HCT116 (cell line): ENCODE results near the gene SNF8. TPM values are rescaled to one million over a fixed set of nuclear protein-coding genes. Genes with fewer than 3 reads are reported as not detected.

Experiments
- ATAC-seq: fragments of 200-7000 bp; cut with Tn5 transposase; 2 replicates; pipeline ENCODE4 v1.9.1; 2020; ENCODE audit warnings: mild to moderate bottlenecking, moderate library complexity
- BruUV-seq: library from RNA; stranded (reverse); fragments of 400-500 nt; replicated peaks from 2 replicates; lab custom pipeline; 2021; lab: Mats Ljungman, UMichigan
- CTCF ChIA-PET: fragments of 300-600 bp; sonication (Branson Sonifier 250); formaldehyde crosslinking; loops from one replicate; lab custom pipeline; 2021; ENCODE audit warnings: antibody characterized with exemption; lab: Charles Lee
- POLR2A ChIA-PET: fragments of 300-600, 350-600 bp; sonication (Branson Sonifier 250); formaldehyde crosslinking; loops from one replicate; lab custom pipeline; 2021; ENCODE audit warnings: antibody characterized with exemption; lab: Charles Lee
- RAD21 ChIA-PET, 2 experiments: fragments of 300-600 bp; sonication (Branson Sonifier 250); formaldehyde crosslinking; loops; one replicate each; lab custom pipeline; 2023; ENCODE audit warnings: low total read pairs in 2 of 2; ENCODE audit not compliant: uncharacterized antibody in 2 of 2, unreplicated experiment in 2 of 2, low non-redundant PET in 1 of 2; lab: Charles Lee
- DNase-seq: peaks from one replicate; pipeline ENCODE4 v3.0.0-alpha.2; 2010; ENCODE audit warnings: low read depth, low spot score
- H2AFZ ChIP-seq: fragments of 200-600 bp; shearing (Covaris generic), sonication (generic); 2 replicates; pipeline ENCODE4 v1.6.1; 2017; ENCODE audit warnings: low read depth, mixed run types, mixed read lengths, antibody characterized with exemption, low read length; ENCODE audit not compliant: poor library complexity, severe bottlenecking
- H3K27ac ChIP-seq: 2 replicates; pipeline ENCODE4 v1.5.1; 2012; ENCODE audit warnings: low read depth, low read length
- H3K27me3 ChIP-seq: fragments of 200-600 bp; sonication (generic); 2 replicates; pipeline ENCODE4 v1.6.1; 2016; ENCODE audit warnings: mixed run types, low read length, mixed read lengths; ENCODE audit not compliant: insufficient read depth
- H3K36me3 ChIP-seq, 2 experiments: fragments of 200-500 bp in 1 of 2; fragments of 200-600 bp in 1 of 2; sonication (Bioruptor generic) in 1 of 2; sonication (generic) in 1 of 2; 2 replicates each; pipeline versions ENCODE4 v1.5.1 to v1.6.1; 2014 to 2016; ENCODE audit warnings: low read length in 2 of 2, inconsistent platforms in 1 of 2, mixed read lengths in 1 of 2, mixed run types in 1 of 2; ENCODE audit not compliant: insufficient read depth in 2 of 2, control insufficient read depth in 1 of 2
- H3K4me1 ChIP-seq, 2 experiments: fragments of 200-600 bp in 1 of 2; sonication (generic) in 1 of 2; 2 replicates each; pipeline versions ENCODE4 v1.5.1 to v1.6.1; 2012 to 2017; ENCODE audit warnings: low read length in 2 of 2, inconsistent platforms in 1 of 2, mild to moderate bottlenecking in 1 of 2, mixed read lengths in 1 of 2, mixed run types in 1 of 2, moderate library complexity in 1 of 2; ENCODE audit not compliant: insufficient read depth in 2 of 2, control insufficient read depth in 1 of 2
- H3K4me2 ChIP-seq: fragments of 200-600 bp; sonication (generic); 2 replicates; pipeline ENCODE4 v1.6.1; 2017; ENCODE audit warnings: mixed run types, low read length, mixed read lengths
- H3K4me3 ChIP-seq, 2 experiments: fragments of 200-600 bp in 1 of 2; sonication (generic) in 1 of 2; replicated peaks in 1 of 2; 2 replicates each; pipeline ENCODE4 v1.5.1; 2011 to 2016; ENCODE audit warnings: low read length in 2 of 2, control low read depth in 1 of 2, low read depth in 1 of 2, mild to moderate bottlenecking in 1 of 2, mixed read lengths in 1 of 2, mixed run types in 1 of 2
- H3K79me2 ChIP-seq: fragments of 200-600 bp; sonication (generic); 2 replicates; pipeline ENCODE4 v1.6.1; 2017; ENCODE audit warnings: mild to moderate bottlenecking, mixed run types, low read length, moderate library complexity, mixed read lengths; ENCODE audit not compliant: insufficient read depth
- H3K9ac ChIP-seq: fragments of 200-600 bp; sonication (generic); 2 replicates; pipeline ENCODE4 v1.6.1; 2016; ENCODE audit warnings: low read length, mixed read lengths
- H3K9me2 ChIP-seq: fragments of 200-600 bp; sonication (generic), shearing (Covaris generic); 2 replicates; pipeline ENCODE4 v1.6.1; 2017; ENCODE audit warnings: mixed run types, mild to moderate bottlenecking, moderate library complexity; ENCODE audit not compliant: insufficient read depth
- H3K9me3 ChIP-seq, 2 experiments: fragments of 200-500 bp in 1 of 2; fragments of 200-600 bp in 1 of 2; sonication (Bioruptor generic) in 1 of 2; sonication (generic) in 1 of 2; 2 replicates each; pipeline ENCODE4 v1.6.1; 2014 to 2017; ENCODE audit warnings: low read length in 2 of 2, mixed read lengths in 2 of 2, inconsistent platforms in 1 of 2, low read depth in 1 of 2, mild to moderate bottlenecking in 1 of 2, mixed run types in 1 of 2, moderate library complexity in 1 of 2; ENCODE audit not compliant: control insufficient read depth in 1 of 2, insufficient read depth in 1 of 2
- H4K20me1 ChIP-seq: fragments of 200-600 bp; sonication (generic), shearing (Covaris generic); 2 replicates; pipeline ENCODE4 v1.6.1; 2017; ENCODE audit warnings: mixed run types, mild to moderate bottlenecking, moderate library complexity; ENCODE audit not compliant: insufficient read depth
- ELF1 ChIP-seq: IDR thresholded peaks from 2 replicates; pipeline ENCODE4 v1.6.1; 2012; ENCODE audit warnings: low read depth, borderline replicate concordance
- EZH2 ChIP-seq: fragments of 200-600 bp; sonication (generic); IDR thresholded peaks from 2 replicates; pipeline ENCODE4 v1.6.1; 2017; ENCODE audit warnings: antibody characterized with exemption, mixed run types
- EZH2phosphoT487 ChIP-seq: fragments of 200-600 bp; IDR thresholded peaks from 2 replicates; pipeline ENCODE4 v1.6.1; 2018; ENCODE audit warnings: antibody characterized with exemption, borderline replicate concordance
- FOSL1 ChIP-seq: IDR thresholded peaks from 2 replicates; pipeline ENCODE4 v1.6.1; 2012; ENCODE audit warnings: low read depth
- POLR2A ChIP-seq: IDR thresholded peaks from 2 replicates; pipeline ENCODE4 v1.7.0; 2011; ENCODE audit warnings: borderline replicate concordance; ENCODE audit not compliant: insufficient read depth, insufficient read length; ENCODE audit errors: extremely low read depth
- RAD21 ChIP-seq: IDR thresholded peaks from 2 replicates; pipeline ENCODE4 v1.6.1; 2012; ENCODE audit warnings: low read depth, mild to moderate bottlenecking
- SIN3A ChIP-seq: IDR thresholded peaks from 2 replicates; pipeline ENCODE4 v1.6.1; 2012; ENCODE audit warnings: low read depth
- SP1 ChIP-seq: IDR thresholded peaks from 2 replicates; pipeline ENCODE4 v1.6.1; 2012; ENCODE audit warnings: low read depth
- SRF ChIP-seq: IDR thresholded peaks from 2 replicates; pipeline ENCODE4 v1.6.1; 2012; ENCODE audit warnings: low read depth
- TCF7L2 ChIP-seq: IDR thresholded peaks from 2 replicates; pipeline ENCODE4 v1.7.0; 2011; ENCODE audit warnings: borderline replicate concordance, inconsistent platforms; ENCODE audit not compliant: insufficient read depth, insufficient read length; ENCODE audit errors: extremely low read depth
- ZBTB33 ChIP-seq: IDR thresholded peaks from 2 replicates; pipeline ENCODE4 v1.6.1; 2011; ENCODE audit warnings: mild to moderate bottlenecking, low read length, moderate library complexity; ENCODE audit not compliant: insufficient replicate concordance; ENCODE audit errors: extremely low read depth
- ZFX ChIP-seq: fragments of 450-650 bp; IDR thresholded peaks from 2 replicates; pipeline ENCODE4 v1.6.1; 2017
- intact Hi-C: fragments of 100-400 bp; cut with micrococcal nuclease; formaldehyde crosslinking; loops from 2 replicates; pipeline ENCODE4 v1.10.0; 2022
- total RNA-seq: library from RNA; stranded (reverse); gene quantifications from one replicate; pipeline ENCODE4 v1.2.1, GENCODE V29; 2021; ENCODE audit not compliant: unreplicated experiment
- TF ChIP-seq, protein P1 (sequence below): IDR thresholded peaks from 2 replicates; pipeline ENCODE4 v1.6.1; 2012
- TF ChIP-seq, protein P2 (sequence below), 3 experiments: fragments of 200-600 bp in 1 of 3; sonication (generic) in 1 of 3; IDR thresholded peaks in 2 of 3; conservative IDR thresholded peaks in 1 of 3; 2 replicates each; pipeline ENCODE4 v1.5.1; 2012 to 2017; ENCODE audit warnings: low read depth in 2 of 3, low read length in 2 of 3, antibody characterized with exemption in 1 of 3, borderline replicate concordance in 1 of 3, control low read depth in 1 of 3, mild to moderate bottlenecking in 1 of 3, mixed read lengths in 1 of 3, mixed run types in 1 of 3, moderate library complexity in 1 of 3; ENCODE audit not compliant: insufficient read depth in 1 of 3

SNF8 gene
- total RNA-seq, 1 experiment from 2014 or later, result 178 TPM

- Histone ChIP-seq H4K20me1 (0 out of 2 replicates have a peak, but pooled peaks cover 8% of the 10 kb centered on the region), H3K4me3 (no peak overlapping the region), H3K27ac (no peak overlapping the region), H3K27me3 (no peaks in the 10 kb centered on the region), H2AFZ (no peak overlapping the region), H3K79me2 (peaks cover 27% of the 10 kb centered on the region; the same call in 1 of the 2 replicates), H3K4me2 (no peak overlapping the region), H3K4me1 (no peaks in the 10 kb centered on the region), H3K9me2 (no peaks in the 10 kb centered on the region), H3K9ac (no peak overlapping the region), H3K9me3 (no peaks in the 10 kb centered on the region)
- ChIA-PET RAD21 (no interaction called here), CTCF (interaction anchor here (4.0 kb wide), 1 partner anchor 105 kb away, joined by 18 read pairs; no protein-coding TSS in a partner anchor), POLR2A (no interaction called here)
- no peak for ATAC-seq
- DNase-seq, result no peak
- no peak for TF ChIP-seq ZBTB33
- TF ChIP-seq RAD21, result no peak
- no peak for TF ChIP-seq SIN3A
- no peak for TF ChIP-seq TCF7L2
- TF ChIP-seq SP1, result no peak
- no peak for TF ChIP-seq POLR2A
- TF ChIP-seq, protein P1, sequence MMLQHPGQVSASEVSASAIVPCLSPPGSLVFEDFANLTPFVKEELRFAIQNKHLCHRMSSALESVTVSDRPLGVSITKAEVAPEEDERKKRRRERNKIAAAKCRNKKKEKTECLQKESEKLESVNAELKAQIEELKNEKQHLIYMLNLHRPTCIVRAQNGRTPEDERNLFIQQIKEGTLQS, result no peak
- no peak for TF ChIP-seq EZH2
- no peak for TF ChIP-seq SRF
- no peak for TF ChIP-seq ZFX
- TF ChIP-seq, protein P2, sequence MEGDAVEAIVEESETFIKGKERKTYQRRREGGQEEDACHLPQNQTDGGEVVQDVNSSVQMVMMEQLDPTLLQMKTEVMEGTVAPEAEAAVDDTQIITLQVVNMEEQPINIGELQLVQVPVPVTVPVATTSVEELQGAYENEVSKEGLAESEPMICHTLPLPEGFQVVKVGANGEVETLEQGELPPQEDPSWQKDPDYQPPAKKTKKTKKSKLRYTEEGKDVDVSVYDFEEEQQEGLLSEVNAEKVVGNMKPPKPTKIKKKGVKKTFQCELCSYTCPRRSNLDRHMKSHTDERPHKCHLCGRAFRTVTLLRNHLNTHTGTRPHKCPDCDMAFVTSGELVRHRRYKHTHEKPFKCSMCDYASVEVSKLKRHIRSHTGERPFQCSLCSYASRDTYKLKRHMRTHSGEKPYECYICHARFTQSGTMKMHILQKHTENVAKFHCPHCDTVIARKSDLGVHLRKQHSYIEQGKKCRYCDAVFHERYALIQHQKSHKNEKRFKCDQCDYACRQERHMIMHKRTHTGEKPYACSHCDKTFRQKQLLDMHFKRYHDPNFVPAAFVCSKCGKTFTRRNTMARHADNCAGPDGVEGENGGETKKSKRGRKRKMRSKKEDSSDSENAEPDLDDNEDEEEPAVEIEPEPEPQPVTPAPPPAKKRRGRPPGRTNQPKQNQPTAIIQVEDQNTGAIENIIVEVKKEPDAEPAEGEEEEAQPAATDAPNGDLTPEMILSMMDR (IDR thresholded peaks at IDR 0.05 in 2 of 3, conservative IDR thresholded peaks at IDR 0.05 in 1 of 3; ENCODE audit: borderline replicate concordance in 1 of 3, insufficient read depth in 1 of 3, low read depth in 2 of 3, low read length in 2 of 3), result no peak
- no peak for TF ChIP-seq FOSL1
- TF ChIP-seq ELF1, result no peak
- TF ChIP-seq EZH2phosphoT487, result no peak
- TF ChIP-seq, all 23 proteins: peak for 0
- H3K36me3 ChIP-seq, result peaks cover 69 to 83% of the 10 kb centered on the region in 2 experiments
- intact Hi-C loops, result no loop called here
- TSS peak; percentile 11 for BruUV-seq
Measured at GRCh38 chr17:48927978-48928745, 16.5 kb downstream of the SNF8 start.
